GM18873 (cell line): ENCODE results near the gene CCDC127.
"Not testable (repeated sequence)": the region's sequence is repeated elsewhere in the genome, so short reads cannot be mapped to it uniquely, and the experiment has no call there.

Source experiments
- ATAC-seq: cut with Tn5 transposase; IDR thresholded peaks from one replicate; pipeline ENCODE4 v1.9.1; 2021; ENCODE audit warnings: mild to moderate bottlenecking, moderate library complexity, moderate number of reproducible peaks; ENCODE audit not compliant: unreplicated experiment, low FRiP score

Gene CCDC127

DNA sequence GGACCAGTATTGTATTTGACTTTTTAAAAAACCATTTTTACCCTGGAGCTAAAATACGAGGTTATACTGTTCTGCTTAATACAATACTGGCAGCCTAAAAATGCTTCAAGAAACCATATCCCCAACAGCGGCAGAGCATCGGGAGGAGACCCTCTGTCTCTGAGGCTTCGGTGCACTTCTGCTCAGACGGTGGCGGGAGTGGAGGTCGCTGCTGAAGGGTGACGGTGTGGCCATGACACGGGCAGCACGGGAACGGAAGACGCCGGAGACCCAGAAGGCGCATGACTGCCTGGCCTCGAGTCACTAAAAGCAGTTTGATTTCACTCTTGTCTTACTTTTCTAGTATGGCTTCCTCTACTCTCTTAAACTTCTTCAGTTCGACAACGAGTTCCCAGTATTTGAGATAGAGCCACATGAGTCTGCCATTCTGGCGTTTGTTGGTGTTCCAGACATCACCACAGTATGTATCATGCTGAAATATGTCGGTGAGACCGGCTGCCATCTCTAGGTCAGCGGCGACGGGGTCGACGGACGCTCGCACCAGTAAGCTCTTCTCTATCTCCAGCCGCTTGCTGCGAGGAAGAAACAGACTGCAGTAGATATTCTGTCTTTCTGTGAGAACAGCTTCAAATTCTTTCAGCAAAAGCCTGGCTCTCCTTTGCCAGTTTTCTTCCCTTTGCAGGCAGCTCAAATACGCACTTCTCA lies 12.8 kb downstream of the CCDC127 start:
- no peak for ATAC-seq

DNA sequence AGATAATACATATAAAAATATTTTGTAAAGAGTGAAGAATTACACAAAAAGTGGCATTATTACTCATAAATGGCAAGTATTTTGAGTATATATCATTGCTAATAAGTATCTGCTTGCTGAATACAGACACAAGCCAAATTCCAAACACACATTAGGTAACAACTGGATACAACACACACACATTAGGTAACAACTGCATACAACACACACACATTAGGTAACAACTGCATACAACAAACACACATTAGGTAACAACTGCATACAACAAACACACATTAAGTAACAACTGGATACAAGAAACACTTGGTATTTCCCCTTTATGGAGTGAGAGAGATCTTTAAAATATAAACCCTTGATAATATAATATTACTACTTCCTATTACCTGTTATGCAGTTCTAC lies 13.5 kb downstream of the CCDC127 start:
- ATAC-seq, result no peak

DNA sequence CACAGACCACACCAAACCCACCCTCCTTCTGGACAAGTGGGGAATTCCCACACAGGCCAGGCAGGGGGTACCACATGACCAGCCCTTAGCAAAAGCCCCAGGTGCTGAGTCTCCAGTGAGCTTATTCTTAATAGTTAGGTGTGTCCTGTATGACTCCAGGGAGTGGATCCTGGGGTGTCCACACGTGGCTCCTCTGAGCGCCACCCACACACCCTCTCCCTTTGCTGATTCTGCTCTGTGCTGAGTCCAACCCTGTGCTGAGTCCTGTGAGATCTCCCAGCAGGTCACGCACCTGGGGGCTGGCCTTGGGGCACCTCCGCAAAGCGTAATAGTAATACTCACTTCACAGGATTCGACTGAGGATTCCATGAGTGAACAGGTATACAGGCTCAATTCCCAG lies 14.0 kb downstream of the CCDC127 start:
- no peak for ATAC-seq

DNA sequence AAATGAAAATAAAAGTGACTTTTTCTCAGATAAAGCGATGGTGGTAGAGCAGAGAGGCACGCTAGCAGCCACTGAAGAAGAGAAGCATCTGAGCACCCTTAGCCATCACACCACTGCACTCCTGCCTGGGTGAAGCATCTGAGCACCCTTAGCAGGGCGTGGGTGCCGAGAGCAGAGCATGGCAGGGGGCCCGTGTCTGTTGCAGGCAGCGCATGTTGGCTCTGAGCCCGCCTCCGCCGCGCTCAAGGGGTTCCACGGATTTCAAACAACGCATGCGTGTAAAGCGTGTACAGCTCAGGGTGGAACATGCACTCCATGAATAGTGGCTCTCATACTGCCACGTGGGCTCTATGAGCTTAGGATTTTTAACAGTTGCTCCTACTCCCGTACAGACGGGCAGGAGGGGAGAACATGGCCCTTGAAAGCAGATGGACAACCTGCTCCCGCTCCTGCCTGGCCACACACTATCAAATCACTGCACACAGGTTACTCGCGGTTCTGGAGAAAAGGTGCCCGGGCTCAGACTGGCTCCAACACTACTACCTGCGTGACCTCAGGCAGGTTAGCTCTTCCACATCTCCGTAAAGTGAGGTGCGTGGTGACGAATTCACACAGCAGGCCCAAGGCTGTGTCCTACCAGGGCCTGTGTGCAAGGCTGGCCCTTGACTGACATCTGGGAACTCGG lies 14.6 kb downstream of the CCDC127 start:
- ATAC-seq, result no peak

DNA sequence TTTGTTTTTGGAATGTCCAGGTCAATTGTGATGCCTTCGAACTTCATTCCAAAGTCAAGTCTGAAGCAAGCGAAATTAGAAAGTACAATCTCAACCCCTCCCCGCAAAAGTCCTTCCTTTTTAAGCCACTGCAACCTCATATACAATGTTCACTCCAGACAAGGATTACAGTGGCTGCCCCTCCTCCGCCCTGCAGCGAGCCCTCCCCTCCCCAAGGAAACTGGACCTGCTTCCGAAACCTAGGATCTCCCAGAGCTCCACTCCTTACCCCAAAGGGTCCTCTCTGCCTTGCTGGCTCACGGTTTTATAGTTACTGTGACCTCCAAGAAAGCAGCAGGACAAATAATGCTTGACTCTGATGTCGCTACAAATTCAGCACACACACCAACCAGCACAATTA lies 16.3 kb downstream of the CCDC127 start:
- no peak for ATAC-seq

DNA sequence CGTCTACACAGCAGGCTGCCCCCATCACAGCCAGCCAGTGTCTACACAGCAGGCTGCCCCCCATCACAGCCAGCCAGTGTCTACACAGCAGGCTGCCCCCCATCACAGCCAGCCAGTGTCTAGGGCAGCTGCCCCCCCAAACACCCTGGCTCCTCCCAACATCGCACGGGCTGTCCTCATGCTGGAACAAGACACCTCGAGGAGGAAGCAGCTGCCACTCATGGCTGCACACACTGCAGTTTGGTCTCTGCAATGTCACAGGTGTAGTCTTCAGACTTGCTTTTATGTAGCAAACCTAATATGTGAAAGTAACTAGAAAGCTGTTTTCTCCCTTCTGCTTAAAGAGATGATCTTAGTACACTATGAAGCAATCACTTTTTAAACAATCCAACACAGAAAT lies 17.0 kb downstream of the CCDC127 start:
- ATAC-seq, result no peak

DNA sequence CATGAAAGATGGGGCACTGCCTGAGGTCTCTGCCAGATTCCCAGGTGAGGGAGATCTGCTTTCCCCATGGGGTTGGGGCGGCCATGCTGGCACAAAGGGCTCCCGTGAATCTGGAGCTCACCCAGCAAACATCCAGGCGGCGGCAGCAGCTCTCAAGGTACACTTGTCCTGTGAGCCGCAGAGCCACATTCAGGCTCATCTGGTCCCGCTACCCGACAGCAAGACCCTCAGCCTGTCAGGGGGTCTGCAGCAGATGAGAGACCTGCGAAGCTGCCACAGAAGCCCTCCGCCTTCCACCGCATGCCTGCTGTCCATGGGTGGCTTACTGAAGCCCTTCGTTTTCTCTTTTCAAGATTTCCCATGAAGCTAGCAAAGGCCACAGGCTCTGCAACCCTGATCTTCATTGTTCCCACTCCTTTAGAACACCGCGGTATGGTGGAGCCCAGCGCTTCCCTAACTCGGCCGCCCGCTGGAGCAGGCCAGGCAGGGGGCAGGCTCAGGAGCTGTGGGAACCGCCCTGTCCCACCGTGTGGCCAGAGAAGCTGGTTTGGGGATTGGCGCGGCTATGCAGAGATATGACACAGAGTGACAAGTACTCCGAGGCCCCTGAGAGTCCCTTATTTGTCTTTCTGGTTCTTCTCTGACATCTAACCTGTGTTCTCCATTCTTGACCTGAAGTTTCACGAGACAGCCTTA lies 17.9 kb downstream of the CCDC127 start:
- ATAC-seq, result no peak

DNA sequence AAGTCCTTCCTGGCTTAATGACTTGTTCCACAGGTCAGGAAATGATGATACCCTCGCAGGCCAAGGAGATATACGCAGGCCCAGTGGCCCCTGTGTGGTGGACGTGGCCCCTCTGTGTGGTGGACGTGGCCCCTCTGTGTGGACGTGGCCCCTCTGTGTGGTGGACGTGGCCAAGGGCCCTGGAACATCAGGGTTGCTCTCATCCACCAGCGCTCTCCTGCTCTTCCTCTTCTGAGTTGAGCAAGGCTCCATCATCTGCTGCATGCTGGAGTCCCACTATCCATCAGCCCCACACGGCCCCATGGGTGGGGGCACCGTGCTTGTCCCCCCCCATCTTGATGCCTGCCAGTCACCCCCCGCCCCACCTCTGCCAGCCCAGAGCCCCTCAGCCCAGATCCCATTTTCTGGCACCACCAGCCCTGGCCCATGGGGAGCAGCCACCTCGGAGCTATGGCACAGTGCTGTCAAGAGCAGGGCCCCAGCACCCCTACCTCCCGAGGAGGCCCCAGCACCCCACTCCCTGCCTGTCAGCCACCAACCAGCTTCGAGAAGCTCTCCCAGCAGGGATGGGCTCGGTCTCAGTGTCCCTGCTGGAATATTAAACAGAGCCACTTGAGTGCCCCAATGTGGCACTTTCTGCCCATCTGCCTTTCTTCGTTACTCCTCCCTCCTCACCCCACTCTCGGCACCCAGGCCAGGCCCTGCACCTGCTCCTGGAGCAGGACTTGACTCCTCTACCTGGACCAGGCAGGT lies 18.6 kb downstream of the CCDC127 start:
- no peak for ATAC-seq

DNA sequence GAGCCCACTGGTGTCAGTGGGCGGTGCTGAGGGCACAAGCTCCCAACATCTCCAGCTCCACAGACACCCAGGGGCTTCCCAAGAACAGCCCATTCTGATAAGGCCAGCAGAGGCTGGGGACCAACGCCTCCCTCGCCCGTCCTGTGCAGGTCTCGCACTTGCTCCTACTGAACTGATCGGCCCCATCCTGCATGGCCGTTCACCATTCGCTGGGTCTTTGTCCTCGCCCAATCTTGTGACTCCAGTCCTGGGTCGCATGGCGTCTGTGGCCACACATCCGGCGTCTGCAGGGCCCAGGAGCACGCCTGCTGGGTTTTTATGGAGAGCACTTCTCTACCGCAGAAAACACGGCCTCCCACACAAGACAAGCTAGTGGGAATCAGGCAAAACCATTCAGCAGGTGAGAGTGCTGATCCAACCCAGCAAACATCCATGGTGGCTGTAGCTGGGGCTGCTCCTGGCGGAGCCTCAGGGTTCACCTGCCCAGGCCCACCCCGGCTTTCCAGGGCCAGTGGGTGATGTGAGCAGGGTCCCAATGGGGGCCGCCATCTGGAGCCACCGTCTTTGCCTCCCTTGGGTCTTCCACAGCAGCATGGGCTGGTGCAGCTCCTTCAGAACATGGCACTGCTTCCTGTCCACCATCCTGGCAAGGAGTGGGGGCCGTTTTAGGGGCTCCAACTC lies 19.3 kb downstream of the CCDC127 start:
- no peak for ATAC-seq

DNA sequence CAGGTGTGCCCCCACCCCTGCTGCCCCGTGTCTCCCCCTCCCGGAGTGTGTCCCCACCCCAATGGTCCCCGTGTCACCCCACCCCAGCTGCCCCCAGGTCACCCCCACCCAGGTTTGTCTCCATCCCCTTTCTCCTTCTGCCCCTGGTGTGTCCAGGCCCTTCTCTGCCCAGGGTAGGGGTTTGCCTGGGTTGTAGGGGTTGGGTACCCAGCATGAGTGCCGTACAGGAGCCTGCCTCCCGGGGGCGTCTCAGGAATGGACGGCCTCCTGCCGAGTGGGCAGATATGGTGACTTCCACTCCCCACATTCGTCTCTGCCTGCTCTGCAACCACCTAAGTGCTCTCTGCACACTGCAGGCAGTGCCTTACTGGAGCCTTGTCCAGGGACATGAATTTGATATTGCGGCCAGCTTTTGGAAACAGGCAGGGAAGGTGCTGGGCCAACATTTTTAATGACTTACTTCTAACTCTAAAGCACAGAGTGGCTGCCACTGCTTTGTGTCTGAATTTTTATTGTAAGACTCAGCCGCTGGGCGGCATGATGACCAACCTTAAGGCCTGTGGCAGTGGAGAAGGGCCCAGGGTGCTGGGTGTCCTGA lies 20.0 kb downstream of the CCDC127 start:
- no peak for ATAC-seq

DNA sequence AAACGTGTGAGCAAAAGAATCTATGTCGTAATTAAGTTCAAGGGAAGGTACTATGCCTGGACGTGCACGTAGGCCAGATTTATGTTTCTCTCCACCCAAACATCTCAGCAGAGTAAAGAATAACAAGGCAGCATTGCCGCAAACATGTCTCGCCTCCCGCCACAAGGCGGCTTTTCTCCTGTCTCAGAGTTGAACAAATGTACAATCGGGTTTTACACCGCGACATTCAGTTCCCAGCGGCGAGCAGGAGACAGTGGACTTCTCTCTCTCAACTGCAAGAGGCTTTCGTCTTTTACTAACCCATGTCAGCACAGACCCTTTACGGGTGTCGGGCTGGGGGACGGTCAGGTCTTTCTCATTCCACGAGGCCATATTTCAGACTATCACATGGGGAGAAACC lies 20.9 kb downstream of the CCDC127 start:
- ATAC-seq, result not testable (repeated sequence)

DNA sequence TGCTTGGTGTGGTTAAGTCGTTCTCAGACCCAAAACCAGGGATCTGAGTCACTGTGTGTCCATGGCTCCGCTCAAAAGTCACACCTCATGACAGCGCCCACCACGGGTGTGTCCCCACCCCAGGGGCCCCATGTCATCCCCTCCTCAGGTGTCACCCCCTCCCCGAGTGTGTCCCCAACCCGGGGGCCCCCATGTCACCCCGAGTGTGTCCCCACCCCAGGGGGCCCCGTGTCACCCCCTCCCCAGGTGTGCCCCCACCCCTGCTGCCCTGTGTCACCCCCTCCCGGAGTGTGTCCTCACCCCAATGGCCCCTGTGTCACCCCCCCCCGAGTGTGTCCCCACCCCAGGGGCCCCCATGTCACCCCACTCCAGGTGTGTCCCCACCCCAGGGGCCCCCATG lies 21.6 kb downstream of the CCDC127 start:
- ATAC-seq, result no peak

DNA sequence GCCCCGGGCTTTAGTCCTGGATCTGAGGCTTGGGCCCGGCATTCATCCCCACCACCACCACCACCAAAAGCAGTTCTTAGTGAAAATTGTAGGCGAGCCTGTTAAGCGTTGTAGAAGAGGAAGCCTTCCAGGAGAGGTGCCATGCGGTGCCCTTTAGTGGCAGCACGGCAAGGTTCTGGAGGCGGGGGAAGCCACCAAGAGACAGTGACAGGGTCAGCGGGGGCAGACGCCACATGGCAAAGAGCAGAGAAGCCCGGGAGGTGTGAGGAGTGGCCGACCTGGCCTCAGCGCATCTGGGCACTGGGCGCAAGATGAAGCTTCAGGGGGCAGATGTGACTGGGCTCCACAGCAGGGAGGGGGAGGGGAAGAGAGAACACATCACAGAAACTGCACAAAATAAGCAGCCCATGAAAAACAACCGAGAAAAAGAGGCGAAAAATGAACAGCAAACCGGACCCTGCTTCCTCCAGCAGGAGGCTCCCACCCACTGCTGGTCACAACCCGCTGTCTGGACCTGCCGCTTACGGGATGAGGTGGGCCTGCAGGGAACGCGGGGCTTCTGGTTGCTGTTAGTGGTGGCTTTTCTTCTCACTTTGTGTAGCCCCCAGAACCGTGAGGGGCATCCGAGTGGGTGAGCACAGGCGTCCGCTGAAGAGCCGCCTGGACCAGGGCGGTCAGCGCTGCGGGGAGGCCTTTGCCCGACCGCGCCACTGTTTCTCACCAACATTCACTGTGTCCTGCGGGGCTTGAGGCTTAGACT lies 22.4 kb downstream of the CCDC127 start:
- no peak for ATAC-seq

DNA sequence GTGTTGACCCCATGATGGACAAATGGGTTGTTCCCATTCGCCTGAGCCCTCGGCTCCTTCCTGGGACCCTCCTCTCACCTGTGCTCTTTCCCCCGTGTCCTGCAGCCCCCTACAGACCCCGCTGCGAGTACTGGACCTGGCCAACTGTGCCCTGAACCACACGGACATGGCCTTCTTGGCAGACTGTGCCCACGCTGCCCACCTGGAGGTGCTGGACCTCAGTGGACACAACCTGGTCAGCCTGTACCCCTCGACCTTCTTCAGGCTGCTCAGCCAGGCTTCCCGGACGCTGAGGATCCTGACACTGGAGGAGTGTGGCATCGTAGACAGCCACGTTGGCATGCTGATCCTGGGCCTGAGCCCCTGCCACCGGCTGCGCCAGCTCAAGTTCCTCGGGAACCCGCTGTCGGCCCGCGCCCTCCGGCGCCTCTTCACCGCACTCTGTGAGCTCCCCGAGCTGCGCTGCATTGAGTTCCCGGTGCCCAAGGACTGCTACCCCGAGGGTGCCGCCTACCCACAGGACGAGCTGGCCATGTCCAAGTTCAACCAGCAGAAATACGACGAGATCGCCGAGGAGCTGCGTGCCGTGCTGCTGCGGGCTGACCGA lies 23.2 kb downstream of the CCDC127 start:
- no peak for ATAC-seq

DNA sequence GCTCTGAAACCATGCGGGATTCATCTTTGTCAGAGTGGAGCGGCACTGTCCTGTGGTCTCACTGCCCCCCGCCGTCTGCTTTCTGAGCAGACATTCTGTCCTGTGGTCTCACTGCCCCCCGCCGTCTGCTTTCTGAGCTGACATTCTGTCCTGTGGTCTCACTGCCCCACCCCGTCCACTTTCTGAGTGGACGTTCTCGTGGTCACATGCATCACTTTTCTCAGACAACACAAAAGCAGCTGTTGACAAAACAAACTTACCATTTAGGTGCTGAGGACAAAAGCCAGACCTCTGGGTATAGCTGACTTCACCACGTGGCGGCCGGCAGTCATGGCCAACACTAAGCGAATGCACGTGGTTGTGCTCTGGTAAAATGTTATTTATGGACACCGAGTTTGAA lies 23.9 kb downstream of the CCDC127 start:
- ATAC-seq, result no peak

DNA sequence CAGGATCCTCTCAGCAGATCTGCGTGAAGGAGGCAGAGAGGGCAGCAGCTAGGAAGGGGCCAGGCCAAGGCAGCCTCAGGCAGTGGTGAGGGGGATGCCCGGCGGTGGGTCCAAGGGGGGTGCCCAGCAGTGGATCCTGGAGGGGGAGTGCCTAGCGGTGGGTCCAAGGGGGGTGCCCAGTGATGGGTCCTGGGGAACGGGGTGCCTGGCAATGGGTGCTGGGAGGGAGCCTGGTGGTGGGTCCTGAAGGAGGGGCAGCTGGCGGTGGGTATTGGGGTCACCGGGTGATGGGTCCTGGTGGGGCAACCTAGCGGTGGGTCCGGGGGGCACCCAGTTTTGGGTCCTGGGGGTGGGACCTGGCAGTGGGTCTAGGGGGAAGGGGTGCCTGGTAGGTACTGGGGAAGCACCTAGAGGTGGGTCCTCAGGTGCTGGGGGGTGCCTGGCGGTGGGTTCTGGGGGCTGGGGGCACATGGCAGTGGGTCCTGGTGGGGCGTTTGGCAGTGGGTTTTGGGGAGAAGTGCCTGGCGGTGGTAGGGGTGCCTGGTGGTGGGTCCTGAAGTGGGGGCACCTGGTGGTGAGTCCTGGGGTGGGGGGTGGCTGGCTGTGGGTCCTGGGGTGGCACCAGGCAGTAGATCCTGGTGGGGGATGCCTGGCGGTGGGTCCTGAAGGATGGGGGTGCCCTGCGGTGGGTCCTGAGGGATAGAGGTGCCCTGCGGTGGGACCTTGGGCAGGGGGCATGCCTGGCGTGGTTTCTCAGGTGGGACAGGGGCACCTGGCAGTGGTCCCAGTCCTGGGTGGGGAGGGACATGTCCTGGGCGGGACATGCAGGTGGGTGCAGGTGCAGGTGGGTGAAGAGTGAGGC lies 24.8 kb downstream of the CCDC127 start:
- no peak for ATAC-seq

DNA sequence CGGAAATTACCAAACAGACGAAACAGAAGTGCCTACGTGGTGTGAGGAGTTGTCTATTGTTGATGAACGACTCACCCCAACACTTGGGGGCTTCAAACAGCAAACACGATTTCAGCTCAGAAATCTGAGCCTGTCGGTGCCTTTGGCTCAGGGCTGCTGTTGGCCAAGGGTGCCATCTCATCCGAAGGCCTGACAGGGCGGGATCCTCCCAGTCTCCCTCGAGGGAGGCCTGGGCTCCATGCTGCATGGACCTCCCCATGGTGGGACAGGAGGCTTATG lies 25.3 kb downstream of the CCDC127 start:
- no peak for ATAC-seq

DNA sequence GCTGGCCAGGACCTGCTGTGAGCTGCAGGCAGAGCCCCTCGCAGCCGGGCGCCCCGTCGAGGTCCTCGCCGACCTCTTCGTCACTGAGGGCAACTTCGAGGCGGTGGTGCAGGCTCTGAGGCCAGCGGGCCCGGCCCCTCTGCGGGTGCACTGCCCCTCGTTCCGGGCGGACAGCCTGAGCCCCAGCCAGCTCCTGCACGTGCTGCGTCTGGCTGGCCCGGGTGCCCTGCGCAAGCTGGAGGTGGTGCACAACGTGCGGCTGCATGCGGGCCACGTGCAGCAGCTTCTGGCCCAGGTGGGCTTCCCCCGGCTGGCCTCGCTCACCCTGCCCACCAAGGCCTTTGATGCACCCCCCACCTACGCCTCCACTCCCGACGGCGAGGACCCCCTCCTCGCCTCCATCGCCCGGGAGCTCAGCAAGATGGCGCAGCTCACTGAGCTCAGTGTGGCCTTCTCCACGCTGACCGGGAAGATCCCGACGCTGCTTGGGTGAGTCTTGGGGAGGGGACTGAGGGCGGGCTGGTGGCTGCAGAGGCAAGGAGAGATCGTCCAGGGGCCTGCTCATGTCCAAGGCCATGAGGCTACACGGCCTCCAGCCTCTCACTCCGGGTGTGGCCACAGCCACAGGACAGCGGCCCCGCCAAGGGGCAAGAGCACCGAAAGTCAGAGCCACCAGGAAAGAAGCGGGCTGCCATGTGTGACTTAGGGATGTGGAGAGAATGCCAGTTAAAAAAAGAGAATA lies 25.8 kb downstream of the CCDC127 start:
- ATAC-seq, result no peak
